GM23338 (cell line): ENCODE measurements around the gene CACNA1C. TPM values are rescaled to one million over a fixed set of nuclear protein-coding genes. Genes with fewer than 3 reads are reported as not detected.

ENCODE experiments used
- ATAC-seq: fragments of 200-7000 bp; cut with Tn5 transposase; 3 replicates; pipeline ENCODE4 v1.9.1; 2020
- DNase-seq: peaks from one replicate; pipeline ENCODE4 v3.0.0-alpha.2; 2015; ENCODE audit warnings: low spot score
- H2AFZ ChIP-seq: fragments of 200-600 bp; sonication (generic); 2 replicates; pipeline ENCODE4 v1.8.0; 2016; ENCODE audit warnings: antibody characterized with exemption, mild to moderate bottlenecking, moderate library complexity
- H3F3A ChIP-seq: fragments of 200-600 bp; sonication (generic); replicated peaks from 2 replicates; pipeline ENCODE4 v1.8.0; 2017; ENCODE audit warnings: antibody characterized with exemption, mixed run types, low read depth
- H3K27ac ChIP-seq: fragments of 200-600 bp; sonication (generic); 2 replicates; pipeline ENCODE4 v1.6.1; 2016; ENCODE audit warnings: low read depth
- H3K27me3 ChIP-seq: fragments of 200-600 bp; sonication (generic); 2 replicates; pipeline ENCODE4 v1.8.0; 2016; ENCODE audit warnings: mild to moderate bottlenecking, mixed run types, moderate library complexity; ENCODE audit not compliant: insufficient read depth
- H3K36me3 ChIP-seq: fragments of 200-600 bp; sonication (generic); 2 replicates; pipeline ENCODE4 v1.8.0; 2016; ENCODE audit warnings: mild to moderate bottlenecking; ENCODE audit not compliant: insufficient read depth
- H3K4me1 ChIP-seq: fragments of 200-600 bp; sonication (generic); 2 replicates; pipeline ENCODE4 v1.8.0; 2016; ENCODE audit warnings: mild to moderate bottlenecking, moderate library complexity; ENCODE audit not compliant: insufficient read depth
- H3K4me2 ChIP-seq: fragments of 200-600 bp; sonication (generic); 2 replicates; pipeline ENCODE4 v1.7.1; 2017; ENCODE audit warnings: mixed run types
- H3K4me3 ChIP-seq: fragments of 200-600 bp; sonication (generic); 2 replicates; pipeline ENCODE4 v1.6.1; 2016; ENCODE audit warnings: mixed run types
- H3K79me2 ChIP-seq: fragments of 200-600 bp; sonication (generic); replicated peaks from 2 replicates; pipeline ENCODE4 v1.8.0; 2017; ENCODE audit warnings: mild to moderate bottlenecking; ENCODE audit not compliant: insufficient read depth
- H3K9me2 ChIP-seq: fragments of 200-600 bp; sonication (generic); 2 replicates; pipeline ENCODE4 v1.8.0; 2017; ENCODE audit not compliant: insufficient read depth
- H4K20me1 ChIP-seq: fragments of 200-600 bp; sonication (generic); replicated peaks from 2 replicates; pipeline ENCODE4 v1.8.0; 2017; ENCODE audit warnings: mild to moderate bottlenecking; ENCODE audit not compliant: insufficient read depth
- H3K27ac Mint-ChIP-seq: 2 replicates; pipeline ENCODE4 v1.8.0; 2020; ENCODE audit warnings: inconsistent platforms, mild to moderate bottlenecking, moderate library complexity, mixed read lengths
- H3K27me3 Mint-ChIP-seq: 3 replicates; pipeline ENCODE4 v1.8.0; 2022; ENCODE audit warnings: low read depth, mild to moderate bottlenecking, moderate library complexity, mixed read lengths, inconsistent platforms; ENCODE audit not compliant: insufficient read depth, poor library complexity
- H3K36me3 Mint-ChIP-seq: 3 replicates; pipeline ENCODE4 v1.8.0; 2021; ENCODE audit warnings: low read depth, mild to moderate bottlenecking, inconsistent platforms, moderate library complexity, mixed read lengths
- H3K4me1 Mint-ChIP-seq: 3 replicates; pipeline ENCODE4 v1.8.0; 2020; ENCODE audit warnings: mild to moderate bottlenecking, inconsistent platforms, mixed read lengths
- H3K4me3 Mint-ChIP-seq: 3 replicates; pipeline ENCODE4 v1.8.0; 2021; ENCODE audit warnings: moderate library complexity, mild to moderate bottlenecking, inconsistent platforms, mixed read lengths
- H3K9me3 Mint-ChIP-seq: 3 replicates; pipeline ENCODE4 v1.8.0; 2020; ENCODE audit warnings: moderate library complexity, mild to moderate bottlenecking, inconsistent platforms, mixed read lengths
- CREB1 ChIP-seq: fragments of 250-450 bp; sonication (Bioruptor Pico); IDR thresholded peaks from 2 replicates; pipeline ENCODE4 v1.5.0; 2020; ENCODE audit warnings: low read depth, mild to moderate bottlenecking, moderate library complexity
- ETS1 ChIP-seq: IDR thresholded peaks from 2 replicates; pipeline ENCODE4 v1.6.1; 2016; ENCODE audit warnings: antibody characterized with exemption
- EZH2 ChIP-seq: fragments of 200-600 bp; sonication (generic); IDR thresholded peaks from one replicate; pipeline ENCODE4 v1.8.0; 2017; ENCODE audit warnings: antibody characterized with exemption, mild to moderate bottlenecking, low read depth; ENCODE audit not compliant: unreplicated experiment
- EZH2phosphoT487 ChIP-seq: fragments of 200-600 bp; sonication (generic); IDR thresholded peaks from one replicate; pipeline ENCODE4 v1.8.1; 2018; ENCODE audit warnings: antibody characterized with exemption; ENCODE audit not compliant: unreplicated experiment
- JUNB ChIP-seq: IDR thresholded peaks from one replicate; pipeline ENCODE4 v1.6.1; 2016; ENCODE audit warnings: antibody characterized with exemption; ENCODE audit not compliant: unreplicated experiment
- NANOG ChIP-seq: IDR thresholded peaks from 2 replicates; pipeline ENCODE4 v1.6.1; 2016; ENCODE audit warnings: antibody characterized with exemption, borderline replicate concordance
- POLR2AphosphoS5 ChIP-seq: IDR thresholded peaks from 2 replicates; pipeline ENCODE4 v1.6.1; 2016; ENCODE audit warnings: antibody characterized with exemption, low read depth
- STAT1 ChIP-seq: IDR thresholded peaks from one replicate; pipeline ENCODE4 v1.6.1; 2016; ENCODE audit warnings: antibody characterized with exemption; ENCODE audit not compliant: unreplicated experiment
- ZNF114 ChIP-seq: fragments of 250-450 bp; sonication (Bioruptor Pico); IDR thresholded peaks from 2 replicates; pipeline ENCODE4 v1.5.0; 2020; ENCODE audit warnings: mild to moderate bottlenecking, moderate library complexity
- ZNF331 ChIP-seq: fragments of 250-450 bp; sonication (Bioruptor Pico); IDR thresholded peaks from 2 replicates; pipeline ENCODE4 v1.5.0; 2020; ENCODE audit warnings: low read depth, mild to moderate bottlenecking, moderate library complexity
- polyA plus RNA-seq: library from polyadenylated mRNA; unstranded; fragments of >200 nt; fragmentation: Nextera tagmentation; extraction: Ambion mirVana; gene quantifications from 2 replicates; pipeline ENCODE4 v1.2.1, GENCODE V29; 2016
- total RNA-seq: library from RNA; depleted of rRNA; stranded (reverse); fragments of >200 nt; shearing (Covaris generic); gene quantifications from 2 replicates; pipeline ENCODE4 v1.2.3, GENCODE V29; 2014
- TF ChIP-seq, protein P1 (sequence below): fragments of 250-450 bp; sonication (Bioruptor Pico); IDR thresholded peaks from 2 replicates; pipeline ENCODE4 v1.5.0; 2020; ENCODE audit warnings: mild to moderate bottlenecking, moderate library complexity
- TF ChIP-seq, protein P2 (sequence below): IDR thresholded peaks from one replicate; pipeline ENCODE4 v1.6.1; 2018; ENCODE audit warnings: antibody characterized with exemption; ENCODE audit not compliant: unreplicated experiment
- TF ChIP-seq, protein P3 (sequence below), 2 experiments: fragments of 200-600 bp in 1 of 2; sonication (generic) in 1 of 2; conservative IDR thresholded peaks; 2 replicates each; pipeline versions ENCODE4 v1.5.1 to v1.6.1; 2016 to 2017; ENCODE audit warnings: antibody characterized with exemption in 2 of 2, low read depth in 2 of 2, mild to moderate bottlenecking in 2 of 2, moderate library complexity in 1 of 2

The CACNA1C gene
- total and polyA plus RNA-seq, 2 experiments from 2014 or later = 0.78 to 2.1 TPM

GRCh38 chr12:2322554-2323120 lies 269.9 kb downstream of the CACNA1C start:
- ATAC-seq = no peak
- no peaks in the 10 kb centered on the region for H3K9me3 Mint-ChIP-seq
- no peaks in the 10 kb centered on the region for H4K20me1 ChIP-seq
- no peaks in the 10 kb centered on the region for H3K27me3 ChIP-seq
- no peak overlapping the region for H3K4me2 ChIP-seq
- DNase-seq = no peak
- no peak overlapping the region for H3K4me3 ChIP-seq
- peaks cover 7% of the 10 kb centered on the region for H3K27me3 Mint-ChIP-seq
- H3K9me2 ChIP-seq = peaks cover 12% of the 10 kb centered on the region; the same call in 1 of the 2 replicates
- H3K79me2 ChIP-seq = no peaks in the 10 kb centered on the region
- H2AFZ ChIP-seq = no peak overlapping the region
- no peaks in the 10 kb centered on the region for H3K36me3 Mint-ChIP-seq
- no peaks in the 10 kb centered on the region for H3K4me1 ChIP-seq
- no peak overlapping the region for H3K27ac Mint-ChIP-seq
- no peaks in the 10 kb centered on the region for H3F3A ChIP-seq
- TF ChIP-seq, protein P1, sequence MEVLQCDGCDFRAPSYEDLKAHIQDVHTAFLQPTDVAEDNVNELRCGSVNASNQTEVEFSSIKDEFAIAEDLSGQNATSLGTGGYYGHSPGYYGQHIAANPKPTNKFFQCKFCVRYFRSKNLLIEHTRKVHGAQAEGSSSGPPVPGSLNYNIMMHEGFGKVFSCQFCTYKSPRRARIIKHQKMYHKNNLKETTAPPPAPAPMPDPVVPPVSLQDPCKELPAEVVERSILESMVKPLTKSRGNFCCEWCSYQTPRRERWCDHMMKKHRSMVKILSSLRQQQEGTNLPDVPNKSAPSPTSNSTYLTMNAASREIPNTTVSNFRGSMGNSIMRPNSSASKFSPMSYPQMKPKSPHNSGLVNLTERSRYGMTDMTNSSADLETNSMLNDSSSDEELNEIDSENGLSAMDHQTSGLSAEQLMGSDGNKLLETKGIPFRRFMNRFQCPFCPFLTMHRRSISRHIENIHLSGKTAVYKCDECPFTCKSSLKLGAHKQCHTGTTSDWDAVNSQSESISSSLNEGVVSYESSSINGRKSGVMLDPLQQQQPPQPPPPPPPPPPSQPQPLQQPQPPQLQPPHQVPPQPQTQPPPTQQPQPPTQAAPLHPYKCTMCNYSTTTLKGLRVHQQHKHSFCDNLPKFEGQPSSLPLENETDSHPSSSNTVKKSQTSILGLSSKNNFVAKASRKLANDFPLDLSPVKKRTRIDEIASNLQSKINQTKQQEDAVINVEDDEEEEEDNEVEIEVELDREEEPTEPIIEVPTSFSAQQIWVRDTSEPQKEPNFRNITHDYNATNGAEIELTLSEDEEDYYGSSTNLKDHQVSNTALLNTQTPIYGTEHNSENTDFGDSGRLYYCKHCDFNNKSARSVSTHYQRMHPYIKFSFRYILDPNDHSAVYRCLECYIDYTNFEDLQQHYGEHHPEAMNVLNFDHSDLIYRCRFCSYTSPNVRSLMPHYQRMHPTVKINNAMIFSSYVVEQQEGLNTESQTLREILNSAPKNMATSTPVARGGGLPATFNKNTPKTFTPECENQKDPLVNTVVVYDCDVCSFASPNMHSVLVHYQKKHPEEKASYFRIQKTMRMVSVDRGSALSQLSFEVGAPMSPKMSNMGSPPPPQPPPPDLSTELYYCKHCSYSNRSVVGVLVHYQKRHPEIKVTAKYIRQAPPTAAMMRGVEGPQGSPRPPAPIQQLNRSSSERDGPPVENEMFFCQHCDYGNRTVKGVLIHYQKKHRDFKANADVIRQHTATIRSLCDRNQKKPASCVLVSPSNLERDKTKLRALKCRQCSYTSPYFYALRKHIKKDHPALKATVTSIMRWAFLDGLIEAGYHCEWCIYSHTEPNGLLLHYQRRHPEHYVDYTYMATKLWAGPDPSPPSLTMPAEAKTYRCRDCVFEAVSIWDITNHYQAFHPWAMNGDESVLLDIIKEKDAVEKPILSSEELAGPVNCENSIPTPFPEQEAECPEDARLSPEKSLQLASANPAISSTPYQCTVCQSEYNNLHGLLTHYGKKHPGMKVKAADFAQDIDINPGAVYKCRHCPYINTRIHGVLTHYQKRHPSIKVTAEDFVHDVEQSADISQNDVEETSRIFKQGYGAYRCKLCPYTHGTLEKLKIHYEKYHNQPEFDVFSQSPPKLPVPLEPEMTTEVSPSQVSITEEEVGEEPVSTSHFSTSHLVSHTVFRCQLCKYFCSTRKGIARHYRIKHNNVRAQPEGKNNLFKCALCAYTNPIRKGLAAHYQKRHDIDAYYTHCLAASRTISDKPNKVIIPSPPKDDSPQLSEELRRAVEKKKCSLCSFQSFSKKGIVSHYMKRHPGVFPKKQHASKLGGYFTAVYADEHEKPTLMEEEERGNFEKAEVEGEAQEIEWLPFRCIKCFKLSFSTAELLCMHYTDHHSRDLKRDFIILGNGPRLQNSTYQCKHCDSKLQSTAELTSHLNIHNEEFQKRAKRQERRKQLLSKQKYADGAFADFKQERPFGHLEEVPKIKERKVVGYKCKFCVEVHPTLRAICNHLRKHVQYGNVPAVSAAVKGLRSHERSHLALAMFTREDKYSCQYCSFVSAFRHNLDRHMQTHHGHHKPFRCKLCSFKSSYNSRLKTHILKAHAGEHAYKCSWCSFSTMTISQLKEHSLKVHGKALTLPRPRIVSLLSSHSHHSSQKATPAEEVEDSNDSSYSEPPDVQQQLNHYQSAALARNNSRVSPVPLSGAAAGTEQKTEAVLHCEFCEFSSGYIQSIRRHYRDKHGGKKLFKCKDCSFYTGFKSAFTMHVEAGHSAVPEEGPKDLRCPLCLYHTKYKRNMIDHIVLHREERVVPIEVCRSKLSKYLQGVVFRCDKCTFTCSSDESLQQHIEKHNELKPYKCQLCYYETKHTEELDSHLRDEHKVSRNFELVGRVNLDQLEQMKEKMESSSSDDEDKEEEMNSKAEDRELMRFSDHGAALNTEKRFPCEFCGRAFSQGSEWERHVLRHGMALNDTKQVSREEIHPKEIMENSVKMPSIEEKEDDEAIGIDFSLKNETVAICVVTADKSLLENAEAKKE (CRISPR knock-in tag) = no peak
- TF ChIP-seq EZH2phosphoT487 = no peak
- TF ChIP-seq ZNF331 (CRISPR knock-in tag) = no peak
- TF ChIP-seq POLR2AphosphoS5 = no peak
- TF ChIP-seq ZNF114 (CRISPR knock-in tag) = no peak
- no peak for TF ChIP-seq JUNB
- TF ChIP-seq, protein P2, sequence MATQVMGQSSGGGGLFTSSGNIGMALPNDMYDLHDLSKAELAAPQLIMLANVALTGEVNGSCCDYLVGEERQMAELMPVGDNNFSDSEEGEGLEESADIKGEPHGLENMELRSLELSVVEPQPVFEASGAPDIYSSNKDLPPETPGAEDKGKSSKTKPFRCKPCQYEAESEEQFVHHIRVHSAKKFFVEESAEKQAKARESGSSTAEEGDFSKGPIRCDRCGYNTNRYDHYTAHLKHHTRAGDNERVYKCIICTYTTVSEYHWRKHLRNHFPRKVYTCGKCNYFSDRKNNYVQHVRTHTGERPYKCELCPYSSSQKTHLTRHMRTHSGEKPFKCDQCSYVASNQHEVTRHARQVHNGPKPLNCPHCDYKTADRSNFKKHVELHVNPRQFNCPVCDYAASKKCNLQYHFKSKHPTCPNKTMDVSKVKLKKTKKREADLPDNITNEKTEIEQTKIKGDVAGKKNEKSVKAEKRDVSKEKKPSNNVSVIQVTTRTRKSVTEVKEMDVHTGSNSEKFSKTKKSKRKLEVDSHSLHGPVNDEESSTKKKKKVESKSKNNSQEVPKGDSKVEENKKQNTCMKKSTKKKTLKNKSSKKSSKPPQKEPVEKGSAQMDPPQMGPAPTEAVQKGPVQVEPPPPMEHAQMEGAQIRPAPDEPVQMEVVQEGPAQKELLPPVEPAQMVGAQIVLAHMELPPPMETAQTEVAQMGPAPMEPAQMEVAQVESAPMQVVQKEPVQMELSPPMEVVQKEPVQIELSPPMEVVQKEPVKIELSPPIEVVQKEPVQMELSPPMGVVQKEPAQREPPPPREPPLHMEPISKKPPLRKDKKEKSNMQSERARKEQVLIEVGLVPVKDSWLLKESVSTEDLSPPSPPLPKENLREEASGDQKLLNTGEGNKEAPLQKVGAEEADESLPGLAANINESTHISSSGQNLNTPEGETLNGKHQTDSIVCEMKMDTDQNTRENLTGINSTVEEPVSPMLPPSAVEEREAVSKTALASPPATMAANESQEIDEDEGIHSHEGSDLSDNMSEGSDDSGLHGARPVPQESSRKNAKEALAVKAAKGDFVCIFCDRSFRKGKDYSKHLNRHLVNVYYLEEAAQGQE = no peak
- TF ChIP-seq, protein P3, sequence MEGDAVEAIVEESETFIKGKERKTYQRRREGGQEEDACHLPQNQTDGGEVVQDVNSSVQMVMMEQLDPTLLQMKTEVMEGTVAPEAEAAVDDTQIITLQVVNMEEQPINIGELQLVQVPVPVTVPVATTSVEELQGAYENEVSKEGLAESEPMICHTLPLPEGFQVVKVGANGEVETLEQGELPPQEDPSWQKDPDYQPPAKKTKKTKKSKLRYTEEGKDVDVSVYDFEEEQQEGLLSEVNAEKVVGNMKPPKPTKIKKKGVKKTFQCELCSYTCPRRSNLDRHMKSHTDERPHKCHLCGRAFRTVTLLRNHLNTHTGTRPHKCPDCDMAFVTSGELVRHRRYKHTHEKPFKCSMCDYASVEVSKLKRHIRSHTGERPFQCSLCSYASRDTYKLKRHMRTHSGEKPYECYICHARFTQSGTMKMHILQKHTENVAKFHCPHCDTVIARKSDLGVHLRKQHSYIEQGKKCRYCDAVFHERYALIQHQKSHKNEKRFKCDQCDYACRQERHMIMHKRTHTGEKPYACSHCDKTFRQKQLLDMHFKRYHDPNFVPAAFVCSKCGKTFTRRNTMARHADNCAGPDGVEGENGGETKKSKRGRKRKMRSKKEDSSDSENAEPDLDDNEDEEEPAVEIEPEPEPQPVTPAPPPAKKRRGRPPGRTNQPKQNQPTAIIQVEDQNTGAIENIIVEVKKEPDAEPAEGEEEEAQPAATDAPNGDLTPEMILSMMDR (conservative IDR thresholded peaks at IDR 0.05; ENCODE audit: low read depth in 2 of 2) = no peak
- TF ChIP-seq EZH2 = no peak
- no peak for TF ChIP-seq STAT1
- no peak for TF ChIP-seq NANOG
- no peak for TF ChIP-seq CREB1
- no peak for TF ChIP-seq ETS1
- H3K36me3 ChIP-seq = no peaks in the 10 kb centered on the region
- H3K4me1 Mint-ChIP-seq = peaks cover 2% of the 10 kb centered on the region
- H3K27ac ChIP-seq = no peak overlapping the region
- no peak overlapping the region for H3K4me3 Mint-ChIP-seq
